Measurements from ENCODE around the gene DLG4.

DNA sequence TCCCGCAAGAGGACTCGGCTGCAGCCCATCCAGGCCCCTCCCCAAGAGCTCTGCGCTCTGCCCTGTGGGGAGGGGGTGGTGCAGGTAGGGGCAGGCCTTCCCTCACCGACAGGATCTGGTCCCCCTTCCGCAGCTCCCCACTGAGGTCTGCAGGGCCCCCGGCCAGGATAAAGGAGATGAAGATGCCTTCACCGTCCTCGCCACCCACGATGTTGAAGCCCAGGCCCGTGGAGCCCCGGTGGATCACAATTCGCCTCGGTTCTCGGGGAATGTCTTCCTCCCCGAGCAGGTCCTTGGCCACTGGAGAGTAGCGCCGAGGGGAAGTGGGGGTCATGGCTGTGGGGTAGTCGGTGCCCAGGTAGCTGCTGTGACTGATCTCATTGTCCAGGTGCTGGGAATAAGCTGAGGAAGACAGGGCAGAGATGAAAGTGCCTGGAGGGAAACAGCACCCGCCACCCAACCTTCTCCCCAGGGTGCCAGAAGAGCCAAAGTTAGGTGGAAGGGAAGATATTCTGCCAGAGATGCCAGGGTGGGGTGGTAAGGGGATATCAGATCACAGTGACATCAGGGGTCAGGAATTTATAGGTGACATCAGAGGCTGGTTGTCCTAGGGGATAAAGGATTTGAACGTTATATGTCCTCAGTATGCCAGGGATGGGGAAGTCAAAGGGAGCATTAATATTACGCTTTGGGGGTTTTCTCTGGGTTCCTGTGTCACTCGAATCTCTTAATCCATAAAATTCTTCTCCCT, 22.8 kb downstream of the DLG4 start:
- no peak for TF ChIP-seq POLR2A (IDR thresholded peaks at IDR 0.05)
- TF ChIP-seq, protein P1, sequence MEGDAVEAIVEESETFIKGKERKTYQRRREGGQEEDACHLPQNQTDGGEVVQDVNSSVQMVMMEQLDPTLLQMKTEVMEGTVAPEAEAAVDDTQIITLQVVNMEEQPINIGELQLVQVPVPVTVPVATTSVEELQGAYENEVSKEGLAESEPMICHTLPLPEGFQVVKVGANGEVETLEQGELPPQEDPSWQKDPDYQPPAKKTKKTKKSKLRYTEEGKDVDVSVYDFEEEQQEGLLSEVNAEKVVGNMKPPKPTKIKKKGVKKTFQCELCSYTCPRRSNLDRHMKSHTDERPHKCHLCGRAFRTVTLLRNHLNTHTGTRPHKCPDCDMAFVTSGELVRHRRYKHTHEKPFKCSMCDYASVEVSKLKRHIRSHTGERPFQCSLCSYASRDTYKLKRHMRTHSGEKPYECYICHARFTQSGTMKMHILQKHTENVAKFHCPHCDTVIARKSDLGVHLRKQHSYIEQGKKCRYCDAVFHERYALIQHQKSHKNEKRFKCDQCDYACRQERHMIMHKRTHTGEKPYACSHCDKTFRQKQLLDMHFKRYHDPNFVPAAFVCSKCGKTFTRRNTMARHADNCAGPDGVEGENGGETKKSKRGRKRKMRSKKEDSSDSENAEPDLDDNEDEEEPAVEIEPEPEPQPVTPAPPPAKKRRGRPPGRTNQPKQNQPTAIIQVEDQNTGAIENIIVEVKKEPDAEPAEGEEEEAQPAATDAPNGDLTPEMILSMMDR (IDR thresholded peaks at IDR 0.05) = no peak
